Transverse colon (tissue), 4 donors: ENCODE data around the gene MUC12. TPM values are rescaled to one million over a fixed set of nuclear protein-coding genes. Genes with fewer than 3 reads are reported as not detected.

ENCODE experiments used
- DNase-seq: peaks from one replicate; pipeline ENCODE4 v3.0.0-alpha.2; 2019
- H3K27ac ChIP-seq, 4 donors: fragments of 200-600 bp; sonication (generic); 2 replicates each; pipeline ENCODE4 v1.5.1; 2016 to 2018; ENCODE audit warnings: inconsistent platforms in 4 of 4
- H3K27me3 ChIP-seq: fragments of 200-600 bp; sonication (generic); 2 replicates; pipeline ENCODE4 v1.5.1; 2017; ENCODE audit warnings: inconsistent platforms
- H3K36me3 ChIP-seq, 4 donors: fragments of 200-600 bp; sonication (generic); 2 replicates each; pipeline ENCODE4 v1.5.1; 2017 to 2019; ENCODE audit warnings: inconsistent platforms in 4 of 4
- H3K4me1 ChIP-seq, 4 donors: fragments of 200-600 bp; sonication (generic); 2 replicates each; pipeline ENCODE4 v1.5.1; 2017 to 2020; ENCODE audit warnings: inconsistent platforms in 4 of 4
- H3K4me3 ChIP-seq, 4 donors: fragments of 200-600 bp; sonication (generic); 1 replicate in 1 of 4; 2 replicates in 3 of 4; pipeline versions ENCODE4 v1.5.1 to v1.6.1; 2017 to 2019; ENCODE audit warnings: inconsistent platforms in 4 of 4
- H3K9me3 ChIP-seq, 2 donors: fragments of 200-600 bp; sonication (generic); 2 replicates each; pipeline ENCODE4 v1.5.1; 2017 to 2019; ENCODE audit warnings: inconsistent platforms in 2 of 2
- EP300 ChIP-seq: sonication (generic); formaldehyde crosslinking; IDR thresholded peaks from one replicate; pipeline ENCODE4 v1.6.1; 2017; ENCODE audit warnings: antibody characterized with exemption, low read depth
- POLR2A ChIP-seq: fragments of 450-650 bp; IDR thresholded peaks from one replicate; pipeline ENCODE4 v1.6.1; 2016; ENCODE audit warnings: antibody characterized with exemption, mild to moderate bottlenecking, moderate library complexity
- POLR2AphosphoS5 ChIP-seq, 3 donors: sonication (generic); formaldehyde crosslinking; IDR thresholded peaks; one replicate each; pipeline ENCODE4 v1.6.1; 2016; ENCODE audit warnings: antibody characterized with exemption in 3 of 3
- WGBS, 2 donors: methylation state at CpG; one replicate each; pipeline ENCODE4 v1.1.5; 2018; ENCODE audit warnings: low coverage in 1 of 2; 5-methylcytosine and 5-hydroxymethylcytosine counted together
- in situ Hi-C, 4 donors: fragments of 200-750 bp; cut with MboI; loops; one replicate each; pipeline versions ENCODE4 v1.15.0 to v1.15.1; 2017; ENCODE audit warnings: low sequenced_read_pairs in 3 of 4, low pct_ligation_motif_present in 1 of 4, low pct_unique_long_range_greater_than_20kb in 1 of 4
- intact Hi-C: fragments of 100-400 bp; cut with DNase I; formaldehyde crosslinking; loops from one replicate; pipeline ENCODE4 v1.15.1; 2023; ENCODE audit warnings: low total_unique reads
- total RNA-seq, 4 donors: library from RNA; depleted of rRNA; stranded (reverse); fragments of >200 nt; gene quantifications; one replicate each; pipeline ENCODE4 v1.1.0, GENCODE V29; 2016
- TF ChIP-seq, protein P1 (sequence below), 5 experiments: fragments of 200-600 bp in 3 of 5; fragments of 450-650 bp in 2 of 5; sonication (generic) in 3 of 5; IDR thresholded peaks; 1 replicate in 2 of 5; 2 replicates in 3 of 5; pipeline ENCODE4 v1.5.1; 2016 to 2017; ENCODE audit warnings: antibody characterized with exemption in 5 of 5, inconsistent platforms in 3 of 5, mild to moderate bottlenecking in 2 of 5, moderate library complexity in 1 of 5

The MUC12 gene
- total RNA-seq, 4 donors from 2014 or later, result 90.2 to 2,095 (median 445) TPM

DNA sequence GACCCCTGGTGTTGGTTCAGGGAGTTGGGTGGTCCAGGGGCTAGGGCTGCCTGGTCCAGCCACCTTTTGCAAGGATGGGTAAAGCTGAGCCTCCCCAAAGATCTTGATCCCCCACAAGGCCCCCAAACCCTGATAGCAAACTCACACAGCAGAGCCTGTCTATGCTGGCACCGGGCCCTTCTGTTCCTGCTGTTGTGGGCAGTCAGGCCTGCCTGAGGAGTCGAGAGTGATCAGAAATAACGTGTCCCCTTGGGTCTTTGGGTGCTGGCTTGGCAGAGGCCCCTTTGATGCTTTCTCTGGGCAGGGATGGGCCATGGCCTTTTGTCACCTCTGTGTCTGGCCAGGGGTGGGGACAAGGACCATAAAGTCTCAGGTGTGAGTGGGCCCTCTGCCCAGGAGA lies 715 bp upstream of the MUC12 start:
- TF ChIP-seq POLR2AphosphoS5 (IDR thresholded peaks at IDR 0.05), result peak in 2 of 3 donors; percentile 30 to 34
- TF ChIP-seq EP300, result no peak
- TF ChIP-seq POLR2A, result peak; percentile 25
- Histone ChIP-seq H3K27me3 (peaks cover 46% of the 10 kb centered on the region), H3K4me3 (peak overlapping the region in 1 of 4 donors; percentile 30), H3K36me3 (no peaks in the 10 kb centered on the region), H3K9me3 (no peaks in the 10 kb centered on the region), H3K4me1 (peaks cover 9 to 37% (median 20%) of the 10 kb centered on the region in 4 donors), H3K27ac (peak overlapping the region; percentile 63 to 73 (median 68))
- DNase-seq, result peak; percentile 25
- in situ Hi-C loops, result no loop called here
- WGBS, 2 donors, result 8% methylated on average over 3 of the region's 3 CpGs; no CpG with 5 or more reads in 1 of the 2 donors
- intact Hi-C loops, result no loop called here

DNA sequence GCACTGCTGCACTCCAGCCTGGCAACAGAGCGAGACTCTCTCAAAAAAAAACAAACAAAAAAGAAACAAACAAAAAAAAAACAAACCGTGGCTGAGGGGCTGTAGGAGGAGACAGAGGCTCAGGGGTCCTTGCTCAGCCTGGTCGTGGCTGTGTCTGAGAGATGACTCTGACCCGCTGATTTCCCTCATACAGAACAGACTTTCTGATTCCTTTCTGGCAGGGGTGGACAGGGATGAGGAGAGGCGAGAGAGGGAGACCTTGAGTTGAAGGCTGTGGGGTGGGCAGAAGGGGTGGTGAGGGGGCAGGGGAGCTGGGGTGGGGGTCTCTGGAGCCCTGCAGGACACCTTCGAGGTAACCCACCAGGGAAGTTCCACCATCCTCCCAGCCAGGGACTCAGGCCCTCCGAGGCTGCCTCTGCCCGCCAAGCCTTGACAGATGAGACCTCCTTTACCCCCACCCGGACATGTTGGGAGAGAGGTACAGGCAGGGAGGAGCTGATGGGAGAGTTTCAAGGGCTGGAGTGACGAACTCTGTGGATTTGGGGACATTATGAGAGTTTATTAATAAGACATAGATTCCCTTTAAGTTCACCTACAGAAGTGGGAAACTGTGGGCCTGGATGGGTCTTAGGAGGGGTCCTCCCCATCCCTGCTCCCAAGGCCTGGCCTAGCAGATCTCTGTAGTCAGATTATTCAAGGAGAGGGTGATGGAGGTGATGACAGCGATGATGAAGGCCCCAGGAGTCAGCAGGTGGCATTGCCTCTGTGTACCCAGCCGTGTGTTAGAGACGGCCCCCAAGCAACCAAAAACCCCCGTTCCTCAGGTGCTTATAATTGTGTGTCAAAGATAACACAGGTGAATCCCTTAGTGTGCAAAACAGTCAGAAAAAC lies 2.0 kb downstream of the MUC12 start:
- Histone ChIP-seq H3K27ac (peak overlapping the region in 3 of 4 donors; percentile 82 to 87 (median 82)), H3K4me3 (peak overlapping the region in 2 of 4 donors; percentile 20 to 42), H3K4me1 (peaks cover 4 to 47% (median 17%) of the 10 kb centered on the region in 4 donors), H3K9me3 (no peaks in the 10 kb centered on the region), H3K36me3 (no peaks in the 10 kb centered on the region), H3K27me3 (peaks cover 18% of the 10 kb centered on the region)
- DNase-seq, result no peak
- in situ Hi-C loops, result no loop called here
- 36 to 41% methylated on average over 8 to 14 of the region's 14 CpGs for WGBS, 2 donors
- TF ChIP-seq POLR2AphosphoS5 (IDR thresholded peaks at IDR 0.05) (no peak), EP300 (no peak), POLR2A (no peak)
- TF ChIP-seq, protein P1, sequence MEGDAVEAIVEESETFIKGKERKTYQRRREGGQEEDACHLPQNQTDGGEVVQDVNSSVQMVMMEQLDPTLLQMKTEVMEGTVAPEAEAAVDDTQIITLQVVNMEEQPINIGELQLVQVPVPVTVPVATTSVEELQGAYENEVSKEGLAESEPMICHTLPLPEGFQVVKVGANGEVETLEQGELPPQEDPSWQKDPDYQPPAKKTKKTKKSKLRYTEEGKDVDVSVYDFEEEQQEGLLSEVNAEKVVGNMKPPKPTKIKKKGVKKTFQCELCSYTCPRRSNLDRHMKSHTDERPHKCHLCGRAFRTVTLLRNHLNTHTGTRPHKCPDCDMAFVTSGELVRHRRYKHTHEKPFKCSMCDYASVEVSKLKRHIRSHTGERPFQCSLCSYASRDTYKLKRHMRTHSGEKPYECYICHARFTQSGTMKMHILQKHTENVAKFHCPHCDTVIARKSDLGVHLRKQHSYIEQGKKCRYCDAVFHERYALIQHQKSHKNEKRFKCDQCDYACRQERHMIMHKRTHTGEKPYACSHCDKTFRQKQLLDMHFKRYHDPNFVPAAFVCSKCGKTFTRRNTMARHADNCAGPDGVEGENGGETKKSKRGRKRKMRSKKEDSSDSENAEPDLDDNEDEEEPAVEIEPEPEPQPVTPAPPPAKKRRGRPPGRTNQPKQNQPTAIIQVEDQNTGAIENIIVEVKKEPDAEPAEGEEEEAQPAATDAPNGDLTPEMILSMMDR (IDR thresholded peaks at IDR 0.05), result no peak
- intact Hi-C loops, result no loop called here

DNA sequence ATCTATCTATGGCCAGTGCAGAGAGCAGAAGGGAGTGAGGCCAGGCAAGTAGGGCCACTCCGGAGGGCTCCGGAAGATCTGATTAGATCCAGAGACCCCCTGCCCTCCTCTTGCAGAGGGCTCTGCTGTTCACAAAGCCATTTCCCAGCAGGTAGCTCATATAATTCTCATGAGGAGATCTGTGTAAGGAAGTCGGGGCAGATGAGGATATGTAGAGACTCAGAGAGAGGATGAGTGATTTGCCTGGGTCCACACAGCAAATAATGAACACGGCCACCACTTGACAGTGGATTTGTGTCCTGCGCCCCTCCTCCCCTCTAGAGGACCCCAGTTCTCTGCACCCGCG lies 2.6 kb downstream of the MUC12 start:
- Histone ChIP-seq H3K27ac (peak overlapping the region in 3 of 4 donors; percentile 82 to 87 (median 82)), H3K4me1 (peaks cover 0 to 41% (median 14%) of the 10 kb centered on the region in 4 donors), H3K9me3 (no peaks in the 10 kb centered on the region), H3K36me3 (no peaks in the 10 kb centered on the region), H3K4me3 (peak overlapping the region in 1 of 4 donors; percentile 42), H3K27me3 (peaks cover 12% of the 10 kb centered on the region)
- TF ChIP-seq POLR2AphosphoS5 (IDR thresholded peaks at IDR 0.05) (no peak), EP300 (no peak), POLR2A (no peak)
- TF ChIP-seq, protein P1 (IDR thresholded peaks at IDR 0.05), result no peak
- DNase-seq, result no peak
- 38 to 47% methylated on average over 5 to 7 of the region's 7 CpGs for WGBS, 2 donors
- in situ Hi-C loops (no loop called here), intact Hi-C loops (no loop called here)

DNA sequence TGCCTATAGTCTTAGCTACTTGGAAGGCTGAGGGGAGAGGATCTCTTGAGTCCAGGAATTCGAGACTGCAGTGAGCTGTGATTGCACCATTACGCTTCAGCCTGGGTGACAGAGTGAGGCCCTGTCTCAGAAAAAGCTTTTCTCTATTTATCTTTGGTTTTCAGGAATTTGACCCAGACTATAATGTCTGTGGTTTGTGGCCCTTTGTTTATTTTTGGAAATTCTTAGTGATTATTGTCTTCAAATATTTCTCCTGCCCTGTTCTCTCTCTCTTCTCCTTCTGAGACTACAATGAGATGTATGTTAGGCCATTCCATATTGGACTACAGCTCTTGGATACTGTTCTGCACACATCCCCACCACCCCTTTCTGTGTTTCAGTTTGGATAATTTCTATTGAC lies 4.7 kb downstream of the MUC12 start:
- intact Hi-C loops (no loop called here), in situ Hi-C loops (no loop called here)
- Histone ChIP-seq H3K9me3 (no peaks in the 10 kb centered on the region), H3K4me1 (peaks cover 0 to 24% (median 8%) of the 10 kb centered on the region in 4 donors), H3K27ac (peak overlapping the region; percentile 80 to 87 (median 82)), H3K27me3 (no peaks in the 10 kb centered on the region), H3K36me3 (no peaks in the 10 kb centered on the region), H3K4me3 (peak overlapping the region in 1 of 4 donors; percentile 42)
- no peak for DNase-seq
- TF ChIP-seq POLR2A, result no peak
- no peak for TF ChIP-seq EP300
- TF ChIP-seq POLR2AphosphoS5 (IDR thresholded peaks at IDR 0.05), result no peak
- TF ChIP-seq, protein P1 (IDR thresholded peaks at IDR 0.05), result no peak
- WGBS, 2 donors, result 56 to 64% methylated on average over 2 of the region's 2 CpGs
